Subcutaneous adipose tissue (tissue), 4 donors: ENCODE measurements around the gene RPL7L1. TPM values are rescaled to one million over a fixed set of nuclear protein-coding genes. Genes with fewer than 3 reads are reported as not detected.

ENCODE experiments used
- CTCF ChIP-seq: fragments of 450-650 bp; IDR thresholded peaks from one replicate; pipeline ENCODE4 v1.5.1; 2016; ENCODE audit warnings: low read depth, mild to moderate bottlenecking, control low read depth, antibody characterized with exemption, moderate library complexity
- total RNA-seq, 4 donors: library from RNA; depleted of rRNA; stranded (reverse); fragments of >200 nt; gene quantifications; one replicate each; pipeline ENCODE4 v1.1.0, GENCODE V29; 2016

The RPL7L1 gene
- total RNA-seq, 4 donors from 2014 or later, result 85.5 to 106 (median 91.2) TPM

DNA sequence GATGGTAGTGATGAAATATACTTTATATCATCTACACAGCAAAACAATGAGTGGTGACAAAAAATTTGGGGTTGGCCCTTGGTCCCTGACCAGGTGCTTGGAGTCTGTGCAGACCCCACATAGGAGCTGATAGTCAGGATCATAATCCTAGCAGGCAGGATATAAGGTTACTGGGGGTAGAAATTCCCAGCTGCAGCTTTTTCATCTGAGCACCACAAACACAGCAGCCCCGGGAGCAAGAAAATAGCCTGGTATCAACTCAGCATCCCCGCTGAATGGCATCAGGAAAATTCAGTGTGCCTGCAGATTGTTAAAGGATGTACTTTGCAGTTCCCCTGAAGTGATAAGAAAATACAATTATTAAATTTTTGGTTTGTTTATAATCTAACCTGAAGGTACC, 27.8 kb upstream of the RPL7L1 start:
- no peak for TF ChIP-seq CTCF

- TF ChIP-seq CTCF, result no peak
Observed at GRCh38 chr6:42860036-42860435, 19.4 kb upstream of the RPL7L1 start.

DNA sequence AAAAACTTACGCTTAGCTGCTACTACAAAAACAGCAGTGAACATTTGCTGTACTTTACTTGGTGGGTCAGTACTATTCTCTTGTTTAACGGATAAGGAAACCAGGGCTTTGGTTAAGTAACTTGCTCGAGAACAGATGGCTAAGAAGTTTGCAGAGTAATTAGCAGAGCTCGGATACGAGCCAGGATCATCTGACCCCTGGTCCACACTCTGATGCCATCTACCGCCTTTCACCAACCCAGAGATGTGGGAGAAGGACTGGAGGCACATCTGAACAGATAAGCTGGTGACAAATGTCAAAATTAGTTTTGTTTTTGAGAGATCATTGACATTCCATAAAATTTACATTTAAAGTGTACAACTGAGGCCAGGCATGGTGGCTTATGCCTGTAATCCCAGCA, 18.9 kb upstream of the RPL7L1 start:
- TF ChIP-seq CTCF, result no peak

- no peak for TF ChIP-seq CTCF
Observed at GRCh38 chr6:42864602-42865001, 14.8 kb upstream of the RPL7L1 start.

DNA sequence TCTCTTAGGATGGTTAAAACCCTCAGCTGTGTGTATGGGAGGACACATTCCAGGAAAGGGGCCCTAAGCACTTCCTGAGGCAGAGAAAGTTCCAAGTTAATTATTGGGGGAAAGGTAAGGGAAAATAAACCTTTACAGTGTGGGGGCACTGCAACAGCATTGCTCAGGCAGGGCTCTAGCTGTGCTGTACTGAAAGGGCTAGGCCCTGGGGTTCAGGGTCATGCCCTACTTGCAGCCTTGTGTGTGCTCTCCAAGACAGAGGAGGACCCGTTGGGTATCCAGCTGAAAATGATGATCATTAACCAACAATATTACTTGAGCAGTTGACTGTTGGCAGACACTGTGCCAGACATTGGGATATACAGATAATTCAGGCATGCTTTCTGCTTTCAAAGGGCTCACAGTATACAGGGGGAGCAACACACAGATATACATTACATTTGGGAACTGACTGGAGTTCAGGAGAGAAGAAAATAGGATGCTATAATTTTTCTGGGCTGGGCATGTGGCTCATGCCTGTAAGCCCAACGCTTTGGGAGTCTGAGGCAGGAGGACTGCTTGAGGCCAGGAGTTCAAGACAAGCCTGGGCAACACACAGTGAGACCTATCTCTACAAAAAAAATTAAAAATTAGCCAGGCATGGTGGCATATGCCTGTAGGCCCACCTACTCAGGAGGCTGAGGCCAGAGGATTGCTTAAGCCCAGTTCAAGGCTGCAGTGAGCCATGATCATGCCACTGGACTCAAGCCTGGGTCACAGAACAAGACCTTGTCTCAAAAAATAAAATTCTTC, 9.1 kb upstream of the RPL7L1 start:
- no peak for TF ChIP-seq CTCF

DNA sequence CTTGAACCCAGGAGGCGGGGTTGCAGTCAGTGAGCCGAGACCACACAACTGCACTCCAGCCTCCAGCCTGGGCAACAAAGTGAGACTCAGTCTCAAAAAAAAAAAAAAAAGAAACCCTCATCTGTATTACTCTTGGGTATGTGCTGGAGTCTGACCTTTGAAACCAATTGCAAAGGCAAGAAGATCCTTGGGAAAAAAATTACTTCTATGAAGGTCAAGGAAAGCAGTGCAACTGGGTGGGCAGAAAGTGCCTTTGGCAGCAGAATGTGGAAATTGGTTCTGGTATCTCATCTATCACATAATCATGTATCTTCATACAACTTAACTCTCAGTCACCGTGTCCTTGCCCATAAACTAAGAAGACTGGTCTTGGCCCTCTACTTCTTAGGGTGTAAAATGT, 7.7 kb upstream of the RPL7L1 start:
- no peak for TF ChIP-seq CTCF

DNA sequence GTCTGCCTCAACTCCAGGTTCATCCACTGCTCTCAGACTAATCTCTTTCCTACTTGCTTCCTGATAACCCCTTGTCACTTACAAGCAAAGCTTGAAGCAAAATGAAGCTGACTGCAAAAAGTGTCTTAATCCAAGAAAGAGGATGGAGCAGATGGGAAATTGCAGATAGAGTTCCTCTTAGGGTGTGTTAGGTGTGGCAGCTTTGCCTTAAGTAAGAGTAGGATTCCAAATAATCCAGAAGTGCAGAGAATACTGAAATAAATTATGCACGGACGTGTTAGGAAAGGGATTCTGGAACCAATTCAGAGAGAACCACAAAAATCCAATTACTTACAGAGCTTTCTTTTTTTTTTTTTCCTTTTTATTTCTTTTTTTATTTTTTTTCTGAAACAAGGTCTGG, 6.1 kb upstream of the RPL7L1 start:
- TF ChIP-seq CTCF, result no peak
